Spleen (tissue), 7 donors: Measurements from ENCODE around the gene PLCH2.

Experiments
- POLR2A ChIP-seq, 3 donors: fragments of 450-650 bp; IDR thresholded peaks; one replicate each; pipeline ENCODE4 v1.5.1; 2017; ENCODE audit warnings: antibody characterized with exemption in 3 of 3, mild to moderate bottlenecking in 1 of 3
- POLR2AphosphoS5 ChIP-seq, 3 donors: sonication (generic); formaldehyde crosslinking; IDR thresholded peaks; one replicate each; pipeline ENCODE4 v1.5.1; 2017; ENCODE audit warnings: antibody characterized with exemption in 3 of 3
- TF ChIP-seq, protein P1 (sequence below), 11 experiments: fragments of 200-600 bp in 7 of 11; fragments of 450-650 bp in 4 of 11; sonication (generic) in 4 of 11; IDR thresholded peaks in 8 of 11; conservative IDR thresholded peaks in 3 of 11; 1 replicate in 7 of 11; 2 replicates in 4 of 11; pipeline versions ENCODE4 v1.4.0 to v1.8.0; 2016 to 2021; ENCODE audit warnings: antibody characterized with exemption in 11 of 11, inconsistent platforms in 4 of 11, mild to moderate bottlenecking in 1 of 11
- donor health status: DM: no; HTN: no; CAD: no; lungs with moderate emphysema.
- donor health status: DM: no; HTN: no; CAD: no.
- donor health status: DM: no; HTN: no; CAD: no.

DNA sequence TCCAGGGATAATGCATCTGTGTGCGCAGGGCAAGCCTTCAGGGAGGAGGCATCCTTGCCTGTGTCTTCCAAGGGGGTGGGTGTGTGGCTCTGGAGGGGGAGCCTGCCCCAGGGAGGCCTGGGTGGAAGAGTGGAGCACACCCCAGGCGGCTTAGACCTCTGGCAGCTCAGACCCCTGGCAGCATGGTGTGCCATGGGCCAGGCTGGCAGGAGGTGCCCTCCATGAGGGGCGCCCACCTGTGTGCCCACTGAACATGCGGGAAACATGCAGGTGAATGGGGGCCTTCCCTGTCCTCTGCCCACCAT is 51.4 kb downstream of the PLCH2 start:
- TF ChIP-seq POLR2AphosphoS5 (IDR thresholded peaks at IDR 0.05) (no peak), POLR2A (IDR thresholded peaks at IDR 0.05) (no peak)
- TF ChIP-seq, protein P1, sequence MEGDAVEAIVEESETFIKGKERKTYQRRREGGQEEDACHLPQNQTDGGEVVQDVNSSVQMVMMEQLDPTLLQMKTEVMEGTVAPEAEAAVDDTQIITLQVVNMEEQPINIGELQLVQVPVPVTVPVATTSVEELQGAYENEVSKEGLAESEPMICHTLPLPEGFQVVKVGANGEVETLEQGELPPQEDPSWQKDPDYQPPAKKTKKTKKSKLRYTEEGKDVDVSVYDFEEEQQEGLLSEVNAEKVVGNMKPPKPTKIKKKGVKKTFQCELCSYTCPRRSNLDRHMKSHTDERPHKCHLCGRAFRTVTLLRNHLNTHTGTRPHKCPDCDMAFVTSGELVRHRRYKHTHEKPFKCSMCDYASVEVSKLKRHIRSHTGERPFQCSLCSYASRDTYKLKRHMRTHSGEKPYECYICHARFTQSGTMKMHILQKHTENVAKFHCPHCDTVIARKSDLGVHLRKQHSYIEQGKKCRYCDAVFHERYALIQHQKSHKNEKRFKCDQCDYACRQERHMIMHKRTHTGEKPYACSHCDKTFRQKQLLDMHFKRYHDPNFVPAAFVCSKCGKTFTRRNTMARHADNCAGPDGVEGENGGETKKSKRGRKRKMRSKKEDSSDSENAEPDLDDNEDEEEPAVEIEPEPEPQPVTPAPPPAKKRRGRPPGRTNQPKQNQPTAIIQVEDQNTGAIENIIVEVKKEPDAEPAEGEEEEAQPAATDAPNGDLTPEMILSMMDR (IDR thresholded peaks at IDR 0.05 in 8 of 11, conservative IDR thresholded peaks at IDR 0.05 in 3 of 11) = no peak
